Naive thymus-derived CD8-positive, alpha-beta T cell (primary cell): ENCODE results near the gene RALA. TPM values are rescaled to one million over a fixed set of nuclear protein-coding genes. Genes with fewer than 3 reads are reported as not detected.
"Not testable (repeated sequence)": the region's sequence is repeated elsewhere in the genome, so short reads cannot be mapped to it uniquely, and the experiment has no call there.

Experiments used
- ATAC-seq, 2 donors: fragments of 150-1000 bp; cut with Tn5 transposase in 1 of 2; sonication (Bioruptor Pico), chemical (Tn5 transposase) in 1 of 2; 1 replicate in 1 of 2; 2 replicates in 1 of 2; pipeline ENCODE4 v1.10.0; 2021; ENCODE audit warnings: mild to moderate bottlenecking in 2 of 2, moderate library complexity in 2 of 2
- POLR2A ChIA-PET: fragments of 350-600 bp; sonication (Branson Sonifier 250); formaldehyde crosslinking; loops from one replicate; lab custom pipeline; 2021; ENCODE audit warnings: antibody characterized with exemption; lab: Charles Lee
- DNase-seq, 10 donors: peaks; one replicate each; pipeline versions ENCODE4 v3.0.0 to v3.0.0-alpha.2; 2020 to 2022
- H3K27ac Mint-ChIP-seq, 10 donors: one replicate each; pipeline ENCODE4 v1.8.0; 2020 to 2022; ENCODE audit warnings: mild to moderate bottlenecking in 10 of 10, mixed read lengths in 10 of 10, moderate library complexity in 4 of 10, inconsistent platforms in 1 of 10
- H3K27me3 Mint-ChIP-seq, 5 donors: one replicate each; pipeline ENCODE4 v1.8.0; 2021 to 2022; ENCODE audit warnings: mixed read lengths in 5 of 5
- H3K36me3 Mint-ChIP-seq, 3 donors: one replicate each; pipeline ENCODE4 v1.8.0; 2020 to 2022; ENCODE audit warnings: mixed read lengths in 3 of 3, mild to moderate bottlenecking in 2 of 3, inconsistent platforms in 1 of 3
- H3K4me1 Mint-ChIP-seq, 4 donors: one replicate each; pipeline ENCODE4 v1.8.0; 2021 to 2022; ENCODE audit warnings: mixed read lengths in 4 of 4
- H3K4me3 Mint-ChIP-seq, 10 donors: one replicate each; pipeline ENCODE4 v1.8.0; 2020 to 2022; ENCODE audit warnings: mild to moderate bottlenecking in 10 of 10, mixed read lengths in 10 of 10, moderate library complexity in 6 of 10, inconsistent platforms in 1 of 10
- H3K9me3 Mint-ChIP-seq, 9 donors: one replicate each; pipeline ENCODE4 v1.8.0; 2020 to 2022; ENCODE audit warnings: mixed read lengths in 9 of 9, mild to moderate bottlenecking in 3 of 9, inconsistent platforms in 1 of 9, moderate library complexity in 1 of 9
- polyA plus RNA-seq, 3 donors: library from polyadenylated mRNA; unstranded; fragments of 300-500 nt; fragmentation: Illumina TruSeq; gene quantifications; one replicate each; pipeline ENCODE4 v1.2.3, GENCODE V29; 2021
- total RNA-seq, 8 experiments: library from RNA in 2 of 8; stranded (reverse) in 2 of 8; gene quantifications; one replicate each; pipeline ENCODE4 v1.2.3 and lab custom pipeline; 2021 to 2026

RALA gene
- total and polyA plus RNA-seq, 5 experiments from 2014 or later: 39.7 to 55.1 (median 46.6) TPM

DNA sequence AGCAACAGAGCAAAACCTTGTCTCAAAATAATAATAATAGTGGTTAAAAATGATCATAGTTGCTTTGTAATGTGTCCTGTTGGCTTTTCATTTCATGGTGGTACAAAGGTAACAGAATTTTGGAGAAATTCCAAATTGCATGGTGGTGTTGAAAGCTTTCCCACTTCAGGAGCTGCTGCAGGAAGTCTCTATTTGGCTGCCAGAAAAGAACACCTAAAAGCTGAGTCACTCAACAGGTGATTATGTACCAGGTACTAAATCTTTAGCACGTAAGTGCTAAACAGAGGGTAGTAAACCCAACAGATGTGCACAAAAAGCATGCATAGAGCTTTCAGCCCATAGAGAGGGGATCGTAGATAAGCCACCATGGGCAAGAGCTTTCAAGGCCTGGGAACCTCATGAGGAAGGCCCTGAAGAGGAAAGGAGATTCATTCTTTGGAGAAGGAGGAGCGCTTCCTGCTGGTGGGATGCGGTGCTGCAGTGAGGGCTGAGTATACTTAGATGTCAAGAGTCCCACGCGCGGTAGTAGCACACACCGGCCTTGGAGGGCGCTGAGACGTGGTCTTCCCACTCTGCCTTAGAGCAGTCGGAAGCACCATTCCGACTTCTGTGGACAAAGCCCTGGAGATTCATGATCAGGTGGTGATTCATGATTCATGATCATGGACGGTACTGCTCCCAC, 118.7 kb downstream of the RALA start:
- H3K4me1 Mint-ChIP-seq: peaks cover 5 to 14% (median 11%) of the 10 kb centered on the region in 4 donors
- H3K27ac Mint-ChIP-seq: peak overlapping the region in 3 of 10 donors; percentile 14 to 48 (median 40)
- H3K9me3 Mint-ChIP-seq: no peaks in the 10 kb centered on the region
- H3K36me3 Mint-ChIP-seq: peaks cover 0 to 5% (median 2%) of the 10 kb centered on the region in 3 donors
- ATAC-seq (peak; percentile 67 to 84), DNase-seq (peak in 9 of 10 donors; percentile 20 to 70 (median 43))
- H3K4me3 Mint-ChIP-seq: no peak overlapping the region
- H3K27me3 Mint-ChIP-seq: no peaks in the 10 kb centered on the region
- POLR2A ChIA-PET: interaction anchor here (0.6 to 0.9 kb wide), 3 partner anchors 9 to 160 kb away, joined by 3 read pairs; no protein-coding TSS in a partner anchor

DNA sequence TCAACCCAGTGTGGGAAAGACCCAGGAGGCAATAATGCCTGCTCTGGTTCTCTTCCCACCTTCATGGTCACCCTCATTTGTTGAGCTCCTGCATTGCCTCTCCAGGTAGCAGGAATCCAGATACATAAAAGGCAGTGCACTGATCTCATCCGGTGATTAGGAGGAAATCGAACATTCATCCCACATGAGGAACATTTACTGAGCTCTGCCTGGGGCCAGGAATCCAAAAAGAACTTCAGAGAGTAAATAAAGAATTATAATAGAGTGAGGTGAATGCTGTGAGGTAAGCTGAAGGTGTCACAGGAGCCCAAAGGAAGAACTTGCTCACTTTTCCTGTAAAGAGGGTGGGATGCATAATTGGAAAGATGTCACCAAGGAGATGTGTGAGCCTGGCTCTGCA, 121.2 kb downstream of the RALA start:
- Mint-ChIP-seq H3K4me3 (no peak overlapping the region), H3K27ac (peak overlapping the region in 4 of 10 donors; percentile 13 to 40 (median 37)), H3K36me3 (peaks cover 0 to 5% (median 2%) of the 10 kb centered on the region in 3 donors), H3K4me1 (peaks cover 3 to 12% (median 7%) of the 10 kb centered on the region in 4 donors), H3K27me3 (no peaks in the 10 kb centered on the region), H3K9me3 (no peaks in the 10 kb centered on the region)
- ATAC-seq (no peak), DNase-seq (no peak)
- POLR2A ChIA-PET: interaction anchor here (4.2 kb wide), 1 partner anchor 165 kb away, joined by 31 read pairs; no protein-coding TSS in a partner anchor

DNA sequence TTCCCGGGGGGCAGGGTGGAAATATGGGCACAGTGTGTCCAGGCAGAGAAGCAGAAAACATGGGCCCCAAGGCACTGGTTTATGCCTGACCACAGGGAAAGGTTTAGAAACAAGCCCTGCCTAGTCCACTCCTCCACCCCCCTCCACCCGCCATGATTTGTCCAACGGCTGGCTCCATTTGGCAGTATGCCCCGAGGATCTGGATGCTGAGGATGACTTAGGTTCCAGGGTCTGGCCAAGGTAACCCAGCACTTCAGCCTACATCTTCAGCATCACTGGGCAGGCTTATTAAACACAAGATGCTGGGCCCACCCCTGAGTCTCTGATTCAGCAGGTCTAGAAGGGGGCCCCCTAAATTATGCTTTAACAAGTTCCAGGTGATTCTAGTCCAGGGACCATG, 121.9 kb downstream of the RALA start:
- H3K36me3 Mint-ChIP-seq: peaks cover 0 to 5% (median 2%) of the 10 kb centered on the region in 3 donors

DNA sequence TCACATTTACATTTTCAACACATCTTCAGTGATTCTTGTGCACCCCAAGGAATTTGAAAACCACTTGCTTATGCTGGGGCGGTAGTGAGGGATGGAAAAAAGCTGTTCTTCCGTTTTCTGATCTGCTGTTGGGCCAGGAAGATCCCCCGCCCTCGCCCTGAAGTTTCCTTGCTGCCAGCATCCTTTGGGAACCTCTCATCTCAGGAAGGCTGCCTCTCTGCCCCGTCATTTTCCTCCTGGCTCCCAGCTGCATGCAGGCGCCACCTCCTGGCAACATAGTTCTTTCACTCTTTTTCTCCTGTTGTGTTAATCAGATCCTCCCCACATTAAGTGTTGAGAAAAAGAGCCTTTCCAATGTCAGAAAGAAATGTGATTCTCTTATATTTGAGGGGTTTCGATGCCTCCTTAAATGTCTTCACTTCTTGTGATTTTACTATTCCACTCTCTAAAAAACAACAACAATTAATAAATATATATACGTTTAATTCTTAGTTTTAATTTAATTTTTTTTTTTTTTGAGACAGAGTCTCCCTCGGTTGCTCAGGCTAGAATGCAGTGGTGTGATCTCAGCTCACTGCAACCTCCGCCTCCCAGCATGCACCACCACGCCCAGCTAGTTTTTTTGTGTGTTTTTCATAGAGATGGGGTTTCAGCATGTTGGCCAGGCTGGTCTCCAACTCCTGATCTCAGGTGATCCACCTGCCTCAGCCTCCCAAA, 122.9 kb downstream of the RALA start:
- Mint-ChIP-seq H3K4me1 (peaks cover 3 to 12% (median 7%) of the 10 kb centered on the region in 4 donors), H3K27me3 (no peaks in the 10 kb centered on the region), H3K9me3 (no peaks in the 10 kb centered on the region), H3K4me3 (peak overlapping the region in 3 of 10 donors; percentile 16 to 39 (median 24)), H3K36me3 (peaks cover 0 to 8% (median 2%) of the 10 kb centered on the region in 3 donors), H3K27ac (peak overlapping the region in 7 of 10 donors; percentile 9 to 90 (median 65))
- POLR2A ChIA-PET: interaction anchor here (1.5 to 4.2 kb wide), 2 partner anchors 13 to 167 kb away, joined by 3 to 31 read pairs; no protein-coding TSS in a partner anchor
- ATAC-seq (peak; percentile 59 to 70), DNase-seq (peak; percentile 28 to 76 (median 50))

More for the DNA sequence above, 121.9 kb downstream of the RALA start:
- H3K9me3 Mint-ChIP-seq: no peaks in the 10 kb centered on the region
- ATAC-seq (no peak), DNase-seq (no peak)
- no peaks in the 10 kb centered on the region for H3K27me3 Mint-ChIP-seq
- H3K27ac Mint-ChIP-seq: peak overlapping the region in 2 of 10 donors; percentile 29 to 40
- H3K4me1 Mint-ChIP-seq: peaks cover 3 to 12% (median 7%) of the 10 kb centered on the region in 4 donors
- no peak overlapping the region for H3K4me3 Mint-ChIP-seq
- POLR2A ChIA-PET: interaction anchor here (1.5 to 4.2 kb wide), 2 partner anchors 12 to 166 kb away, joined by 3 to 31 read pairs; no protein-coding TSS in a partner anchor

DNA sequence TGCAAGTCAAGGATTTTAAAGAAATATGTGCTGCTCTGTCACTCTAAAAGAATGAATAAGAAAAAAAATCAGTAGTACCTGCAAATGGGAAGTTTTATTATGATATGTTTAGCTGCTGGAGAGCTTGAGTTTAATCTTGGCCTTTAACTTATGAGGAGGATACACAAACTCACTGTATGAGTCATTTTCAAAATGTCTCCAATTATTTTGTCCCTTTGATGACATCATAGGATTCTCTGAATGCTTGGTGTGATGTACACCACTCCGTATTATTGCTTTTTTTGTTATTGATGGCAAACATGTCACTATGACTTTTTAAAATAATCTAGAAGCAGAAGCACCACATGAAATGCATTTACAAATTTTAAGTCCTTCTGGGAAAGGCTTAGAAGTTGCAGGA, 125.8 kb downstream of the RALA start:
- DNase-seq (no peak), ATAC-seq (no peak)
- H3K9me3 Mint-ChIP-seq: no peaks in the 10 kb centered on the region
- peaks cover 5 to 7% (median 6%) of the 10 kb centered on the region in 4 donors for H3K4me1 Mint-ChIP-seq
- POLR2A ChIA-PET: no interaction called here
- H3K27ac Mint-ChIP-seq: no peak overlapping the region
- H3K27me3 Mint-ChIP-seq: no peaks in the 10 kb centered on the region
- H3K4me3 Mint-ChIP-seq: no peak overlapping the region
- peaks cover 0 to 13% (median 10%) of the 10 kb centered on the region in 3 donors for H3K36me3 Mint-ChIP-seq

DNA sequence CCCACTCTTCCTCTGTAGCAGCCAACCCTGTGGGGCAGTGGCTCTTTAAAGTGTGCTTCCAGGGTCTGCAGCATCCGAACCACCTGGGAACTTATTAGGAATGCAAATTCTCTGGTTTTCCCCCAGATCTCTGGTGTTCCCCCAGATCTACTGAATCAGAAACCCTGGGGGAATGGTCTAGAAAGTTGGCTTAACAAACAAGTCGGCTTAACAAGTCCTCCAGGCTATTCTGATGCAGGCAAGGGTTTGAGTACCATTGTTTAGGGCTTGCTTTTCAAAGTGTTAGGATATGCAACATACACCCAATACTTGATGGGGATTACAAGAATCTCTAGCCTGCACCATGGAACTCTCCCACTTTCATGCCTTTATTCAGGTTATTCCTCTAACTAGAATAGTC, 126.3 kb downstream of the RALA start:
- POLR2A ChIA-PET: no interaction called here
- no peaks in the 10 kb centered on the region for H3K9me3 Mint-ChIP-seq
- H3K36me3 Mint-ChIP-seq: peaks cover 0 to 13% (median 6%) of the 10 kb centered on the region in 3 donors
- no peak for DNase-seq
- H3K4me1 Mint-ChIP-seq: peaks cover 5 to 7% (median 6%) of the 10 kb centered on the region in 4 donors
- ATAC-seq: no peak
- H3K27me3 Mint-ChIP-seq: no peaks in the 10 kb centered on the region
- H3K27ac Mint-ChIP-seq: no peak overlapping the region
- no peak overlapping the region for H3K4me3 Mint-ChIP-seq

DNA sequence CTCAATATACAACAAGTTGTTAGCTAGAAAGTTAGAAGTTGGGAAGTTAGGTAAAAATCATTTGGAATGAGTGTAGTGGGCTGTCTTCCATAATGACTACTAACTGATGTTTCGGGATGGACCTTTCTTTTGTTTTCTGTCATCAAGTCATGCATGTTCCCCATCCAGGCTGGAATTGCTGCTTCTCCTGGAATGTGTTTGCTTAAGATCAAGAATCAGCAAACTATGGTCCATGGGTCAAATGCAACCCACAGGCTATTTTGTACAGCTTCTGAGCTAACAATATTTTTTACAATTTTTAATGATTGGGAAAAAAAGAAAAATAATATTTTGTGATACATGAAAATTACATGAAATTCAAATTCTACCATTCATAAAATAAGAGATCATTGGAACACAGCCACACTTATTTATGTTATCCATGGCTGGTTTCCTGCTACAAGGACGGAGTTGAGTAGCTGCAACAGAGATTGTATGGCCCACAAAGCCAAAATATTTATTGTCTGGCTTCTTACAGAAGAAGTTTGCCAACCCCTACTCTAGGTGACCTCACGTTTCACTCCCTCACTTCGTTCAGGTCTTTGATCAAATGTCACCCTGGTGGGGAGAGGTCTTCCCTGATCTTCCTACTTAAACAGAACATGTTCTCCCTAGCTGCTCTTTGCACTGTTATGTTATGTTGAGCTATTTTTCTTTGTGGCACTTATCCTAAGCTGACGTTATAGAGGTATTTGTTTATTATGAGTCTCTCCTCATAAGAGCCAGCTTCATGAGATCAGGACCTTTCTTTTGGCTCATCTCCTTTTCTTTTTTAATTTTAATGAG, 127.1 kb downstream of the RALA start:
- no peaks in the 10 kb centered on the region for H3K27me3 Mint-ChIP-seq
- no peak for ATAC-seq
- H3K9me3 Mint-ChIP-seq: no peaks in the 10 kb centered on the region
- peaks cover 5 to 7% (median 6%) of the 10 kb centered on the region in 4 donors for H3K4me1 Mint-ChIP-seq
- DNase-seq: no peak
- H3K27ac Mint-ChIP-seq: no peak overlapping the region
- POLR2A ChIA-PET: no interaction called here
- no peak overlapping the region for H3K4me3 Mint-ChIP-seq
- peaks cover 0 to 13% (median 6%) of the 10 kb centered on the region in 3 donors for H3K36me3 Mint-ChIP-seq

DNA sequence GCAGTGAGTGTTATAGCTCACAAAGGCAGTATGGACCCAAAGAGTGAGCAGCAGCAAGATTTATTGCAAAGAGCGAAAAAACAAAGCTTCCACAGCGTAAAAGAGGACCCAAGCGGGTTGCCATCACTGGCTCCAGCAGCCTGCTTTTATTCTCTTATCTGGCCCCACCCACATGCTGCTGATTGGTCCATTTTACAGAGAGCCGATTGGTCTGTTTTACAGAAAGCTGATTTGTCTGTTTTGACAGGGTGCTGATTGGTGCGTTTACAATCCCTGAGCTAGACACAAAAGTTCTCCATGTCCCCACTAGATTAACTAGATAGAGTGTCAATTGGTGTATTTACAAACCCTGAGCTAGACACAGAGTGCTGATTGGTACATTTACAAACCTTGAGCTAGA, 129.9 kb downstream of the RALA start:
- H3K27me3 Mint-ChIP-seq, H3K4me1 Mint-ChIP-seq, POLR2A ChIA-PET, ATAC-seq, H3K9me3 Mint-ChIP-seq, DNase-seq, H3K4me3 Mint-ChIP-seq: not testable (repeated sequence)
- Mint-ChIP-seq H3K27ac (peak overlapping the region in 1 of 10 donors; percentile 10), H3K36me3 (peaks cover 0 to 13% (median 6%) of the 10 kb centered on the region in 3 donors)

DNA sequence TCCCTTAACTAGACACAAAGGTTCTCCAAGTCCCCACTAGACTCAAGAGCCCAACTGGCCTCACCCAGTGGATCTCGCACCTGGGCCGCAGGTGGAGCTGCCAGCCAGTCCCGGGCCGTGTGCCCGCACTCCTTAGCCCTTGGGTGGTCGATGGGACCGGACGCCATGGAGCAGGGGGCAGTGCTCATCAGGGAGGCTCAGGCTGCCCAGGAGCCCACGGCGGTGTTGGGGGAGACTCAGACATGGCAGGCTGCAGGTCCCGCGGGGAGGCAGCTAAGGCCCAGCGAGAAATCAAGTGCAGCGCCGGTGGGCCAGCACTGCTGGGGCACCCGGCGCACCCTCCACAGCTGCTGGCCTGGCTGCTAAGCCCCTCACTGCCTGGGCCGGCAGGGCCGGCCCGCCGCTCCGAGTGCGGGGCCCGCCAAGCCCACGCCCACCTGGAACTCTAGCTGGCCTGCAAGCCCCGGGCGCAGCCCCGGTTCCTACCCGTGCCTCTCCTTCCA, 130.5 kb downstream of the RALA start:
- H3K4me1 Mint-ChIP-seq: peaks cover 0 to 2% (median under 1%) of the 10 kb centered on the region in 4 donors
- H3K4me3 Mint-ChIP-seq: no peak overlapping the region
- H3K9me3 Mint-ChIP-seq: no peaks in the 10 kb centered on the region
- POLR2A ChIA-PET: no interaction called here
- DNase-seq (no peak), ATAC-seq (no peak)
- H3K27ac Mint-ChIP-seq: no peak overlapping the region
- peaks cover 0 to 13% (median 6%) of the 10 kb centered on the region in 3 donors for H3K36me3 Mint-ChIP-seq
- no peaks in the 10 kb centered on the region for H3K27me3 Mint-ChIP-seq

DNA sequence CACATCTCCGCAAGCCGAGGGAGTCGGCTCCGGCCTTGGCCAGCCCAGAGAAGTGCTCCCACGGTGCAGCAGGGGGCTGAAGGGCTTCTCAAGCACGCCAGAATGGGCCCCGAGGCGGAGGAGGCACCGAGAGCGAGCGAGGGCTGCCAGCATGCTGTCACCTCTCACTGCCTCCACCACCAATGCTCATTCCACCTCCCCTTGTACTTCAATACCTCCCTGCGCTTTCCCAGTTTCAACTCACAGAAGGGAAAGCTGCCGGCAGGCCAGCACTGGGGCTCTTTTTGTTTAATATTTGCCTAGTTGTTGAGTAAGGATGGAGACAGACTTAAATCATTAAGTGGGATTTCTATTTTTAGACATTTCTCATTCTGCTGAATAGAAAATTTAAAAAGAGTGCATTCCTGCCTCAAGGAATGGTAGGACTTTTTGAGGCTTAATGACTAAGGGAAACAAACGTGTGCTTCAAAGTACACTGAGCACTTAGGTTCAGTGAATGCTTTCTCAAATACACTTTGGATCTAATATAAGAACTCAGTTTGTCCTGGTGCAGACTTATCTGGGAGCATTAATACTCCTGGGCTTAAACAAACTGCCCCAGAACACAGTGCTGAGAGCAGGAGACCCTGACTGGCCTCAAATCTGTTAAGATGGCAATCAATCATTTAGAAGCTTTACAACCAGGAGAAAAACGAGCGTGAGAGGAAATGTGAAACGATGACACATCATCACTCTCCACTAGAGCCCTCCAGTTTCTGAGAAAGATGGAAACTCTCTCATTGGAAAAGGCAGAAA, 131.2 kb downstream of the RALA start:
- Mint-ChIP-seq H3K27ac (no peak overlapping the region), H3K4me3 (no peak overlapping the region), H3K4me1 (peaks cover 0 to 2% (median 0%) of the 10 kb centered on the region in 4 donors), H3K9me3 (no peaks in the 10 kb centered on the region), H3K27me3 (no peaks in the 10 kb centered on the region), H3K36me3 (peaks cover 0 to 13% (median 6%) of the 10 kb centered on the region in 3 donors)
- no peak for DNase-seq
- POLR2A ChIA-PET: no interaction called here
- ATAC-seq: no peak

DNA sequence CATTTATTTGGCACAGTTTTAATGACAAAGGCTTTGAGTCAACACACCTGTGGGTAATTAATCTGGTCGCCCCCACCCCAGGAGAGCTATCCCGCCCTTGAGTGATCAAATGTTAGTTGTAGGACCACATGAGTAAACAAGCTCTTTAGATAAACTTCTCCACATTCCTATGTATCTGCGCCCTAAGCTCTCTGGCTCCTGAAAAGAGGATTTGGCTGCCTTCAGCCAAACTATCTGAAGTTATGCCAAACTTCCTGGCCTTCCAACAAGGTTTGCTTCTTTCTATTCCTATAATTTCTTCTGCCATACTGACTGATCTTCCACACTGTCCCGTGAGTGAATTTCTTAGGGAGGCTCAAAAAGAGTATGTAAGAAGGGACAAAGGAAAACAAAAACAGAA, 134.2 kb downstream of the RALA start:
- H3K9me3 Mint-ChIP-seq: no peaks in the 10 kb centered on the region

More for the DNA sequence above, 134.2 kb downstream of the RALA start:
- ATAC-seq: no peak
- DNase-seq: no peak
- no peak overlapping the region for H3K4me3 Mint-ChIP-seq
- peak overlapping the region in 1 of 10 donors; percentile 70 for H3K27ac Mint-ChIP-seq
- H3K4me1 Mint-ChIP-seq: peaks cover 0 to 11% (median 6%) of the 10 kb centered on the region in 4 donors
- no peaks in the 10 kb centered on the region for H3K27me3 Mint-ChIP-seq
- peaks cover 0 to 6% (median 5%) of the 10 kb centered on the region in 3 donors for H3K36me3 Mint-ChIP-seq
- POLR2A ChIA-PET: no interaction called here
